Measurements from ENCODE around the gene FADS6.

FADS6 gene

DNA sequence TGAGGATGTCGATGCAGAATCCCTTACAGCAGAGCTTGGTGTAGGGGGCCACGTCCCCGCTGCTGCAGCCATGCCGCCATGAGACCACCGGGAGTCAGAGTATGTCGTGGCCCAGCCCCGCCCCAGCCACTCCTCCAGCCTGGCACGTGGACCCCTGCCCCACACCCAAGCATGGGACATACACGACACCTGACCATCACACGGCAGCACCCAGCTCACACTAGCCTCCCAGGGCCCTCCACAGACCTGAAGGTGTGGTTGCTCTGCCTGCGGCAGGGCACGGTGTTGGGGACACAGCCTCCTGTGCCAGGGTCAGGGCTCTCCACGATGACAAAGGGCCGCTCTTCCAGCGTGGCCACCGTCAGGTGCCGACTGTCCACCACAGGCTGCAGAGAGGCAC, 43.1 kb downstream of the FADS6 start:
- in situ Hi-C loops (cut with MboI; ENCODE audit: low pct_unique_long_range_greater_than_20kb, low sequenced_read_pairs, unreplicated experiment): no loop called here
- DNase-seq (ENCODE audit: low spot score): no peak
- TF ChIP-seq, protein P1, sequence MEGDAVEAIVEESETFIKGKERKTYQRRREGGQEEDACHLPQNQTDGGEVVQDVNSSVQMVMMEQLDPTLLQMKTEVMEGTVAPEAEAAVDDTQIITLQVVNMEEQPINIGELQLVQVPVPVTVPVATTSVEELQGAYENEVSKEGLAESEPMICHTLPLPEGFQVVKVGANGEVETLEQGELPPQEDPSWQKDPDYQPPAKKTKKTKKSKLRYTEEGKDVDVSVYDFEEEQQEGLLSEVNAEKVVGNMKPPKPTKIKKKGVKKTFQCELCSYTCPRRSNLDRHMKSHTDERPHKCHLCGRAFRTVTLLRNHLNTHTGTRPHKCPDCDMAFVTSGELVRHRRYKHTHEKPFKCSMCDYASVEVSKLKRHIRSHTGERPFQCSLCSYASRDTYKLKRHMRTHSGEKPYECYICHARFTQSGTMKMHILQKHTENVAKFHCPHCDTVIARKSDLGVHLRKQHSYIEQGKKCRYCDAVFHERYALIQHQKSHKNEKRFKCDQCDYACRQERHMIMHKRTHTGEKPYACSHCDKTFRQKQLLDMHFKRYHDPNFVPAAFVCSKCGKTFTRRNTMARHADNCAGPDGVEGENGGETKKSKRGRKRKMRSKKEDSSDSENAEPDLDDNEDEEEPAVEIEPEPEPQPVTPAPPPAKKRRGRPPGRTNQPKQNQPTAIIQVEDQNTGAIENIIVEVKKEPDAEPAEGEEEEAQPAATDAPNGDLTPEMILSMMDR (IDR thresholded peaks at IDR 0.05; ENCODE audit: extremely low read depth, insufficient read depth, missing control alignments): no peak

DNA sequence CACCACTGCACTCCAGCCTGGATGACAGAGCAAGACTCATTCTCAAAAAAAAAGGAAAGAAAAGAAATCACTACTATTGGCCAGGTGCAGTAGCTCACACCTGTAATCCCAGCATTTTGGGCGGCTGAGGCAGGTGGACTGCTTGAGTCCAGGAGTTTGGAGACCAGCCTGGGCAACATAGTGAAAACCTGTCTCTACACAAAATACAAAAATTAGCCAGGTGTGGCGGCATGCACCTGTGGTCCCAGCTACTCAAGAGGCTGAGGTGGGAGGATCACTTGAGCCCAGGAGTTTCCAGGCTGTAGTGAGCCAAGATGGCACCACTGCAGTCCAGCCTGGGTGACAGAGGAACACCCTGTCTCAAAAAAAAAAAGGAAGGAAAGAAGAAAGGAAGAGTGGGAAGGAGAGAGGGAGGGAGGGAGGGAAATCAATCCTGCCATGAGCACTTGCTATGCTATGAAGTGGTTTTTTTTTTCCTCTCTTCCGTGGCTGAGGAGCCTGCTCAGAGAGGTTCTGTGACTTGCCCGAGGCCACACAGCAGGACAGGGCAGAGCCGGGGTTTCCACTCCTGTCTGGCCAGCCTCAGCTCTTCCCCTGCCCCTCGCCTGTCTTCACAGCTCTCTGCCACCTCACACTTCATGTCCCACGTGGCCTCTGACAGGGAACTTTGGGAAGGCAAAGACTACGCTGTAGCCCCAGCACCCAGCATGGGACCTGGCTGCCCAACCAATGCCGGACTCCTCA, 44.6 kb downstream of the FADS6 start:
- TF ChIP-seq, protein P1 (IDR thresholded peaks at IDR 0.05; ENCODE audit: extremely low read depth, insufficient read depth, missing control alignments): no peak
- no peak for DNase-seq (ENCODE audit: low spot score)
- in situ Hi-C loops (cut with MboI; ENCODE audit: low pct_unique_long_range_greater_than_20kb, low sequenced_read_pairs, unreplicated experiment): no loop called here

DNA sequence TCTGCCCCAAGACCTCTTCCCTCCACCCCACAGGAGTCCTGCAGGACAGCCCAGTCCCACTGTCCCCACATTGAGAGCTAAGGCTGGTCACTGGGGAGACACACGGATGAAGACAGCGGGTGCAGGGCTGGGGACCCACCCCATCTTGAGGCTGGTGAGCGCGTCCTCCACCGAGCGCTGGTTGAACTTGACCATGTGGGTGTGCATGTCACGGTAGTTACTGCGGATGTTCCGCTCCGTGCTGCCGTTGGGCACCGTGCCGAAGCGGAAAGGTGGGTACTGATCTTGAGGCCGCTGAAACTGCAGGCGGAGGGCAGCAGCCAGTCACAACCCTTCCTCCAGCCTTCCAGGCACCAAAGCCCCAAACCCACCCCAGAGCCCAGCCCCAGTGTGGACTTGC, 46.8 kb downstream of the FADS6 start:
- DNase-seq (ENCODE audit: low spot score): no peak
- TF ChIP-seq, protein P1 (IDR thresholded peaks at IDR 0.05; ENCODE audit: extremely low read depth, insufficient read depth, missing control alignments): no peak
- in situ Hi-C loops (cut with MboI; ENCODE audit: low pct_unique_long_range_greater_than_20kb, low sequenced_read_pairs, unreplicated experiment): no loop called here

DNA sequence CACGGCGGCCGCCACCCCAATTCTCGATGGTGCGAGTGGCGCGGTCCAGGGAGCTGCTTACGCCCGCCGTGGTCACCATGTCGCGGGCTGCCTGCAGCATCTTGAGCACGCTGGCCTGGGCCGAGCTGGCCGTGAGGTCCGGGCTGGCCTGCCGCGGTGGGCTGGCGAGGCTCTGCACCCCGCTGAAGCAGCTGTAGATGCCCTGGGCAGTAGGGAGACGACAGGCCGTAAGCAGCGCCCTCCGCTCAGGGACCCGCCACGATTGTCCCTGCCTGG, 50.1 kb downstream of the FADS6 start:
- TF ChIP-seq, protein P1 (IDR thresholded peaks at IDR 0.05; ENCODE audit: extremely low read depth, insufficient read depth, missing control alignments): no peak
- no peak for DNase-seq (ENCODE audit: low spot score)
- in situ Hi-C loops (cut with MboI; ENCODE audit: low pct_unique_long_range_greater_than_20kb, low sequenced_read_pairs, unreplicated experiment): no loop called here

DNA sequence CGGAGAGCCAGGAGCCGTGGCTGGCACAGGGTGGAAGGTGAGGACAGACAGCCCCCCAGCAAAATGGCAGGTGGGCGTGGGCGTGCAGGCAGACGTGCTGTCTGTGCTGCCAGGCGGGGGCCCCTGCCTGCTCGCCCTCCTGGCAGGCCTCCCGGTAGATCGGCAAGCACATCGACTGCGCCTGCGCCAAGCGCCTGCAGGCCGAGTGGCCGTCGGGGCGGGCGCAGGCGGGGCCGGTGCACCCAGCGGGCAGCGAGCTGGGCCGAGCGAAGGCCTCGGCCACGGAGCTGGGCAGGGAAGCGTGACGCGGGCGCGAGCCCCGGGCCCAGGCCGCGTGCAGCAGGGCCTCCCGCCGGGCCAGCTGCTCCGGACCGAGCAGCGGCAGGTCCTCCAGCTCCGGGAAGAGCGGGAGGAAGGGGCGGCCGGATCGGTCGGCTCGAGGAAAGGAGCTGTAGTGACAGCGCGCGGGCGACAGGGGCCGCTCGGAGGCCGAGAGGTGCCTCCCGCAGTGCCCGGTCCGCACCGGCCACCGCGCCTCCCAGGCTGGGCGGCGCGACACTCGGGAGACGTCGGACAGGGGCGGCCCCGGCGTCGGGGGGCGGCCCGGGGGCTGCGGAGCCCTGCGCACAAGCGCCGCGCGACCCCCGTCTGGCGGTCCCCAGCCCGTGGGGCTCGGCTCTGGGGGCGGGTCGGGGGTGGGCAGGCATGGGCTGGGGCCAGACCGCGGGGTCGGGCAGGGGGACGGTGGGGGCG, 50.7 kb downstream of the FADS6 start:
- DNase-seq (ENCODE audit: low spot score): peak; percentile 81
- in situ Hi-C loops (cut with MboI; ENCODE audit: low pct_unique_long_range_greater_than_20kb, low sequenced_read_pairs, unreplicated experiment): no loop called here
- TF ChIP-seq, protein P1 (IDR thresholded peaks at IDR 0.05; ENCODE audit: extremely low read depth, insufficient read depth, missing control alignments): peak; percentile 43

DNA sequence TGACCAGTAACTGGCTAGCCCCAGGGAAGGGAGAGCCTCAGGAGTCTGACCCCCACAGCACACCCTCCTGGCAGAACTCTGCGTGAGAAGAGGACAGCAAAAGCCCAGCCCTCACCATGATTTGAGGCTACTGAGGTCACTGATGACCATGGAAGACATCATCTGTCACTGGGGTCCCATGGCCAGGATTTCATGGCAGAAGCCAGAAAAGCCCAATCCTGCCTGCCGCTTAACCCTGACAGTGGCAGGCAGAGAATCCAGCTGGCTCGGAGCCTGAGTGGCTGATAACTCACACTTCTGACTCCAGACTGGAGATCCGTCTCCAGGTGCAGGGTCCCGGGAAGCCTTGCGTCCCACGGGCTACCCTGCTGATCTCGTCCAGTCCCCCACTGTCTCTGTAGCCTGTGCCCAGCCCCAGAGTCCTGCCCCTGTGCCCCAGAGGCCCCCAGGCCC, 51.3 kb downstream of the FADS6 start:
- TF ChIP-seq, protein P1 (IDR thresholded peaks at IDR 0.05; ENCODE audit: extremely low read depth, insufficient read depth, missing control alignments): no peak
- DNase-seq (ENCODE audit: low spot score): no peak
- in situ Hi-C loops (cut with MboI; ENCODE audit: low pct_unique_long_range_greater_than_20kb, low sequenced_read_pairs, unreplicated experiment): no loop called here
